B cell (primary cell): Measurements from ENCODE around the gene TIMM44. TPM values are rescaled to one million over a fixed set of nuclear protein-coding genes. Genes with fewer than 3 reads are reported as not detected.
A peak's percentile ranks its signal among the peaks of the same experiment; 100 is the strongest.

Experiments
- ATAC-seq: fragments of 200-7000 bp; cut with Tn5 transposase; one replicate; pipeline ENCODE4 v1.10.0; 2021; ENCODE audit warnings: low read depth, mild to moderate bottlenecking, moderate number of reproducible peaks, moderate library complexity
- CTCF ChIA-PET: fragments of 350-600 bp; sonication (Branson Sonifier 250); formaldehyde crosslinking; loops from one replicate; lab custom pipeline; 2021; ENCODE audit warnings: antibody characterized with exemption, inconsistent platforms; lab: Charles Lee
- POLR2A ChIA-PET: fragments of 350-600 bp; sonication (Branson Sonifier 250); formaldehyde crosslinking; loops from one replicate; lab custom pipeline; 2021; ENCODE audit warnings: antibody characterized with exemption; lab: Charles Lee
- DNase-seq: peaks from one replicate; pipeline ENCODE4 v3.0.0; 2013
- H2AFZ ChIP-seq: 2 replicates; pipeline ENCODE4 v1.6.1; 2012; ENCODE audit warnings: mild to moderate bottlenecking, low read depth, low read length; ENCODE audit not compliant: insufficient read depth, poor library complexity, severe bottlenecking
- H3K27ac ChIP-seq, 2 donors: 1 replicate in 1 of 2; 2 replicates in 1 of 2; pipeline ENCODE4 v1.5.1; 2012 to 2013; ENCODE audit warnings: low read length in 2 of 2, mild to moderate bottlenecking in 2 of 2, moderate library complexity in 1 of 2
- H3K27me3 ChIP-seq, 4 experiments: fragments of 200-600 bp in 1 of 4; sonication (generic) in 1 of 4; replicated peaks in 1 of 4; 1 replicate in 2 of 4; 2 replicates in 2 of 4; pipeline versions ENCODE4 v1.6.1 to v1.7.0; 2013 to 2016; ENCODE audit warnings: low read length in 3 of 4, mild to moderate bottlenecking in 2 of 4, mixed read lengths in 1 of 4, moderate library complexity in 1 of 4; ENCODE audit not compliant: insufficient read depth in 4 of 4, control insufficient read depth in 3 of 4; ENCODE audit errors: control extremely low read depth in 1 of 4
- H3K36me3 ChIP-seq, 2 experiments: replicated peaks in 1 of 2; 1 replicate in 1 of 2; 2 replicates in 1 of 2; pipeline versions ENCODE4 v1.6.1 to v1.7.1; 2013; ENCODE audit warnings: low read length in 1 of 2; ENCODE audit not compliant: insufficient read depth in 2 of 2, control insufficient read depth in 1 of 2; ENCODE audit errors: control extremely low read depth in 1 of 2, extremely low read depth in 1 of 2
- H3K4me1 ChIP-seq, 2 donors: fragments of 200-600 bp in 1 of 2; sonication (generic) in 1 of 2; 1 replicate in 1 of 2; 2 replicates in 1 of 2; pipeline versions ENCODE4 v1.5.1 to v1.6.1; 2013 to 2017; ENCODE audit warnings: low read length in 2 of 2; ENCODE audit not compliant: control insufficient read depth in 2 of 2, insufficient read depth in 2 of 2
- H3K4me2 ChIP-seq: replicated peaks from 2 replicates; pipeline ENCODE3; 2012; ENCODE audit warnings: mild to moderate bottlenecking, low read depth, low read length; ENCODE audit not compliant: poor library complexity, severe bottlenecking
- H3K4me3 ChIP-seq, 5 experiments: fragments of 200-600 bp in 1 of 5; sonication (generic) in 1 of 5; 1 replicate in 3 of 5; 2 replicates in 2 of 5; pipeline versions ENCODE4 v1.5.1 to v1.7.0; 2011 to 2016; ENCODE audit warnings: low read length in 4 of 5, mild to moderate bottlenecking in 4 of 5, low read depth in 2 of 5, control low read depth in 1 of 5, moderate library complexity in 1 of 5; ENCODE audit not compliant: insufficient read depth in 1 of 5; ENCODE audit errors: control extremely low read depth in 1 of 5, extremely low read depth in 1 of 5
- H3K79me2 ChIP-seq: fragments of 200-600 bp; sonication (generic); one replicate; pipeline ENCODE4 v1.6.0; 2016; ENCODE audit warnings: low read length; ENCODE audit not compliant: control insufficient read depth, insufficient read depth
- H3K9ac ChIP-seq: fragments of 200-600 bp; sonication (generic); 2 replicates; pipeline ENCODE4 v1.6.1; 2017; ENCODE audit warnings: mild to moderate bottlenecking, low read length, moderate library complexity
- H3K9me3 ChIP-seq, 3 donors: one replicate each; pipeline versions ENCODE4 v1.6.1 to v1.7.1; 2013; ENCODE audit warnings: low read length in 2 of 3; ENCODE audit not compliant: control insufficient read depth in 2 of 3, insufficient read depth in 1 of 3; ENCODE audit errors: control extremely low read depth in 1 of 3
- H4K20me1 ChIP-seq: 2 replicates; pipeline ENCODE4 v1.6.0; 2012; ENCODE audit warnings: mild to moderate bottlenecking, low read length; ENCODE audit not compliant: insufficient read depth, control insufficient read depth, poor library complexity, severe bottlenecking
- H3K27ac Mint-ChIP-seq: one replicate; pipeline ENCODE4 v1.8.0; 2021; ENCODE audit warnings: mixed read lengths
- H3K27me3 Mint-ChIP-seq: one replicate; pipeline ENCODE4 v1.8.0; 2021; ENCODE audit warnings: mixed read lengths
- H3K4me1 Mint-ChIP-seq: one replicate; pipeline ENCODE4 v1.8.0; 2021; ENCODE audit warnings: mixed read lengths
- H3K4me3 Mint-ChIP-seq: one replicate; pipeline ENCODE4 v1.8.0; 2021; ENCODE audit warnings: mixed read lengths
- H3K9me3 Mint-ChIP-seq: one replicate; pipeline ENCODE4 v1.8.0; 2022; ENCODE audit warnings: mixed read lengths; ENCODE audit not compliant: insufficient read depth
- EZH2 ChIP-seq: IDR thresholded peaks from 2 replicates; pipeline ENCODE4 v1.6.1; 2012; ENCODE audit warnings: borderline replicate concordance, low read depth, mild to moderate bottlenecking, moderate library complexity, low read length; ENCODE audit not compliant: insufficient read depth, poor library complexity, severe bottlenecking
- WGBS: methylation state at CpG from one replicate; pipeline ENCODE4 v1.1.5; 2013; ENCODE audit warnings: missing lambda C conversion rate; ENCODE audit not compliant: insufficient coverage; 5-methylcytosine and 5-hydroxymethylcytosine counted together
- intact Hi-C: fragments of 100-400 bp; cut with micrococcal nuclease; formaldehyde crosslinking; loops from one replicate; pipeline ENCODE4 v1.10.0; 2022
- polyA plus RNA-seq: library from polyadenylated mRNA; depleted of rRNA; stranded (reverse); fragments of >200 nt; gene quantifications from 2 replicates; pipeline ENCODE4 v1.2.3, GENCODE V29; 2012
- total RNA-seq, 2 donors: library from RNA; stranded (reverse); fragments of 120-200 nt in 1 of 2; gene quantifications; 1 replicate in 1 of 2; 2 replicates in 1 of 2; pipeline versions ENCODE4 v1.2.3 to v1.2.4, GENCODE V29; 2013 to 2022
- TF ChIP-seq, protein P1 (sequence below): fragments of 200-600 bp; IDR thresholded peaks from one replicate; pipeline ENCODE4 v1.8.0; 2022; ENCODE audit warnings: antibody characterized with exemption, mild to moderate bottlenecking

Gene TIMM44
- total and polyA plus RNA-seq, 2 donors (not counting 1 experiment from before 2014, with no cell fraction given), result 48.9 to 66.5 TPM

DNA sequence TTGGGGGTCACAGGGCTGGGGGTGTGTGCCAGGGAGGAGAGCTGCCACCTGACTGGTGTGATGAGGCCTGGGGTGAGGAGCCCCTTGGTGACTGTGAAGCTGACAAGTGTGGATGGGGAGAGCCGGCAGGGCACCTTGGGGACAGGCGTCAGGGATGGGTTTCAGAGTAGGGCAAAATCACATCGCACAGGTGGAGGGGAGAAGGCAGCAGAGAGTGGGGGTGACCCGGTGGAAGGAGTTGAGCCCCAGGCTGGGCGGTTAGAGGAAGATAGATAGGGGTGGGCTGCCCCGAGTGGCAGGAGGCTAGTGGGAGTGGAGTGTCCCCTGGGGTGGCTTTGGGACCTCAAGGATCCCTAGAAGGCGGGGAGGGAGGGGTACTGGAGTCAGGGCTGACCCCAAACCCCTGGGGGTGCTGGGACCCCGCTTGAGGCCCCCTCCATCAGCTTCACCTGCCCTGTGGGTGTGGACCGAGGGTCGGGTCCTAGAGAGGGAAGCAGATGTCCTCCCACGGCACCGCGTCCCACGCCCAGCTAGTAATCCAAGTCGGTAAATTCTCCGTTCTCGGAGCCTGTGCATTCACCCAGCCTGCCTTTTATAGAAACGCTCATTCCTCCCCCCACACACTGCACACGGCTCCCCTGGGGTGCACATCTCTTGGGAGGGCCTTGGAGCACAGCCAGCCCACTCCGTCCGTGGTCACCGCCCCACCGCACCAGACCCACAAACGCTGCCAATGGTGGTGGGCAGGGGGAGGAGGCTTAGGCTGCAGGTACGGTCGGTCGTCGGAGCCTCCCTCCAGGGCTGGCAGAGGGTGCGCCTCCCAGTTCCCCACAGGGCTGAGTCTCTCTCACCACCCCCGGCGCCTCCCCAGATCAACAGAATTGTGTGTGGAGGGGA lies 19.9 kb downstream of the TIMM44 start:
- intact Hi-C loops, result no loop called here

More for the DNA sequence above, 19.9 kb downstream of the TIMM44 start:
- ChIA-PET CTCF (interaction anchor here (1.0 to 1.5 kb wide), 5 partner anchors 18 to 355 kb away, joined by 3 to 5 read pairs (median 5); no protein-coding TSS in a partner anchor), POLR2A (interaction anchor here (1.8 kb wide), 1 partner anchor 20 kb away, joined by 4 read pairs; the partner anchor contains the start of gene TIMM44)
- peaks cover 5% of the 10 kb centered on the region for H3K79me2 ChIP-seq
- H3K9ac ChIP-seq, result no peak overlapping the region
- H3K36me3 ChIP-seq, result peaks cover 0 to 13% of the 10 kb centered on the region in 2 experiments
- H3K4me1 Mint-ChIP-seq, result peaks cover 38% of the 10 kb centered on the region
- H3K4me3 Mint-ChIP-seq, result peak overlapping the region; percentile 29
- DNase-seq, result no peak
- H3K4me2 ChIP-seq, result no peak overlapping the region
- no peaks in the 10 kb centered on the region for H3K9me3 Mint-ChIP-seq
- H3K27me3 ChIP-seq, result peaks cover 0 to 12% (median 8%) of the 10 kb centered on the region in 4 experiments
- H4K20me1 ChIP-seq, result peaks cover 48% of the 10 kb centered on the region
- peaks cover 35 to 41% of the 10 kb centered on the region in 2 donors for H3K4me1 ChIP-seq
- no peak overlapping the region for H3K27ac ChIP-seq
- H3K27me3 Mint-ChIP-seq, result peaks cover 8% of the 10 kb centered on the region
- H3K9me3 ChIP-seq, result peaks cover 0 to 11% (median 0%) of the 10 kb centered on the region in 3 donors
- 92% methylated on average over 18 of the region's 31 CpGs for WGBS
- no peak overlapping the region for H3K4me3 ChIP-seq
- TF ChIP-seq EZH2, result no peak
- TF ChIP-seq, protein P1, sequence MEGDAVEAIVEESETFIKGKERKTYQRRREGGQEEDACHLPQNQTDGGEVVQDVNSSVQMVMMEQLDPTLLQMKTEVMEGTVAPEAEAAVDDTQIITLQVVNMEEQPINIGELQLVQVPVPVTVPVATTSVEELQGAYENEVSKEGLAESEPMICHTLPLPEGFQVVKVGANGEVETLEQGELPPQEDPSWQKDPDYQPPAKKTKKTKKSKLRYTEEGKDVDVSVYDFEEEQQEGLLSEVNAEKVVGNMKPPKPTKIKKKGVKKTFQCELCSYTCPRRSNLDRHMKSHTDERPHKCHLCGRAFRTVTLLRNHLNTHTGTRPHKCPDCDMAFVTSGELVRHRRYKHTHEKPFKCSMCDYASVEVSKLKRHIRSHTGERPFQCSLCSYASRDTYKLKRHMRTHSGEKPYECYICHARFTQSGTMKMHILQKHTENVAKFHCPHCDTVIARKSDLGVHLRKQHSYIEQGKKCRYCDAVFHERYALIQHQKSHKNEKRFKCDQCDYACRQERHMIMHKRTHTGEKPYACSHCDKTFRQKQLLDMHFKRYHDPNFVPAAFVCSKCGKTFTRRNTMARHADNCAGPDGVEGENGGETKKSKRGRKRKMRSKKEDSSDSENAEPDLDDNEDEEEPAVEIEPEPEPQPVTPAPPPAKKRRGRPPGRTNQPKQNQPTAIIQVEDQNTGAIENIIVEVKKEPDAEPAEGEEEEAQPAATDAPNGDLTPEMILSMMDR, result no peak
- no peak overlapping the region for H3K27ac Mint-ChIP-seq
- H2AFZ ChIP-seq, result no peak overlapping the region
- no peak for ATAC-seq
